ENCODE data around the gene ACOXL. TPM values are rescaled to one million over a fixed set of nuclear protein-coding genes. Genes with fewer than 3 reads are reported as not detected.

The ACOXL gene
- total RNA-seq, 2 donors from 2014 or later: 11.7 to 12.3 TPM

GRCh38 chr2:110724820-110725219 lies 7.6 kb upstream of the ACOXL start:
- no peaks in the 10 kb centered on the region for H3K36me3 Mint-ChIP-seq (ENCODE audit: low read depth)
- H3K9me3 Mint-ChIP-seq: no peaks in the 10 kb centered on the region
- no peak for DNase-seq
- H3K4me1 Mint-ChIP-seq: peaks cover 6% of the 10 kb centered on the region
- H3K27me3 ChIP-seq (ENCODE audit: control insufficient read depth, insufficient read depth, low read length, poor library complexity, severe bottlenecking): no peaks in the 10 kb centered on the region
- H3K4me3 Mint-ChIP-seq: no peak overlapping the region
- peaks cover 11% of the 10 kb centered on the region for H3K27me3 Mint-ChIP-seq (ENCODE audit: insufficient read depth)
- no peaks in the 10 kb centered on the region for H3K36me3 ChIP-seq (ENCODE audit: control insufficient read depth, insufficient read depth, low read length)
- TF ChIP-seq, protein P1, sequence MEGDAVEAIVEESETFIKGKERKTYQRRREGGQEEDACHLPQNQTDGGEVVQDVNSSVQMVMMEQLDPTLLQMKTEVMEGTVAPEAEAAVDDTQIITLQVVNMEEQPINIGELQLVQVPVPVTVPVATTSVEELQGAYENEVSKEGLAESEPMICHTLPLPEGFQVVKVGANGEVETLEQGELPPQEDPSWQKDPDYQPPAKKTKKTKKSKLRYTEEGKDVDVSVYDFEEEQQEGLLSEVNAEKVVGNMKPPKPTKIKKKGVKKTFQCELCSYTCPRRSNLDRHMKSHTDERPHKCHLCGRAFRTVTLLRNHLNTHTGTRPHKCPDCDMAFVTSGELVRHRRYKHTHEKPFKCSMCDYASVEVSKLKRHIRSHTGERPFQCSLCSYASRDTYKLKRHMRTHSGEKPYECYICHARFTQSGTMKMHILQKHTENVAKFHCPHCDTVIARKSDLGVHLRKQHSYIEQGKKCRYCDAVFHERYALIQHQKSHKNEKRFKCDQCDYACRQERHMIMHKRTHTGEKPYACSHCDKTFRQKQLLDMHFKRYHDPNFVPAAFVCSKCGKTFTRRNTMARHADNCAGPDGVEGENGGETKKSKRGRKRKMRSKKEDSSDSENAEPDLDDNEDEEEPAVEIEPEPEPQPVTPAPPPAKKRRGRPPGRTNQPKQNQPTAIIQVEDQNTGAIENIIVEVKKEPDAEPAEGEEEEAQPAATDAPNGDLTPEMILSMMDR (conservative IDR thresholded peaks at IDR 0.05): no peak
- H3K27ac ChIP-seq (ENCODE audit: low read depth, low read length): no peak overlapping the region
- H3K27ac Mint-ChIP-seq: no peak overlapping the region
- H3K9me3 ChIP-seq (ENCODE audit: control insufficient read depth, low read length): no peaks in the 10 kb centered on the region
- H3K4me3 ChIP-seq (ENCODE audit: low read length): no peak overlapping the region
- peaks cover 5% of the 10 kb centered on the region for H3K4me1 ChIP-seq (ENCODE audit: control insufficient read depth, insufficient read depth, low read length)
- WGBS, 2 experiments (ENCODE audit: insufficient coverage in 1 of 2, insufficient read length in 1 of 2): 88 to 93% methylated on average over 2 of the region's 2 CpGs
- H3K9ac ChIP-seq (ENCODE audit: extremely low read depth, low read length, poor library complexity, severe bottlenecking): no peak overlapping the region

GRCh38 chr2:110725370-110725769 lies 7.0 kb upstream of the ACOXL start:
- no peaks in the 10 kb centered on the region for H3K36me3 Mint-ChIP-seq (ENCODE audit: low read depth)
- H3K4me3 ChIP-seq (ENCODE audit: low read length): no peak overlapping the region
- H3K9me3 Mint-ChIP-seq: no peaks in the 10 kb centered on the region
- peaks cover 12% of the 10 kb centered on the region for H3K27me3 Mint-ChIP-seq (ENCODE audit: insufficient read depth)
- WGBS, 2 experiments (ENCODE audit: insufficient coverage in 1 of 2, insufficient read length in 1 of 2): 90 to 95% methylated on average over 7 to 9 of the region's 9 CpGs
- H3K9ac ChIP-seq (ENCODE audit: extremely low read depth, low read length, poor library complexity, severe bottlenecking): no peak overlapping the region
- no peaks in the 10 kb centered on the region for H3K9me3 ChIP-seq (ENCODE audit: control insufficient read depth, low read length)
- no peaks in the 10 kb centered on the region for H3K36me3 ChIP-seq (ENCODE audit: control insufficient read depth, insufficient read depth, low read length)
- peaks cover 5% of the 10 kb centered on the region for H3K4me1 ChIP-seq (ENCODE audit: control insufficient read depth, insufficient read depth, low read length)
- H3K27me3 ChIP-seq (ENCODE audit: control insufficient read depth, insufficient read depth, low read length, poor library complexity, severe bottlenecking): no peaks in the 10 kb centered on the region
- H3K4me3 Mint-ChIP-seq: no peak overlapping the region
- DNase-seq: no peak
- TF ChIP-seq, protein P1 (conservative IDR thresholded peaks at IDR 0.05): no peak
- peaks cover 6% of the 10 kb centered on the region for H3K4me1 Mint-ChIP-seq
- H3K27ac ChIP-seq (ENCODE audit: low read depth, low read length): no peak overlapping the region
- H3K27ac Mint-ChIP-seq: no peak overlapping the region

DNA sequence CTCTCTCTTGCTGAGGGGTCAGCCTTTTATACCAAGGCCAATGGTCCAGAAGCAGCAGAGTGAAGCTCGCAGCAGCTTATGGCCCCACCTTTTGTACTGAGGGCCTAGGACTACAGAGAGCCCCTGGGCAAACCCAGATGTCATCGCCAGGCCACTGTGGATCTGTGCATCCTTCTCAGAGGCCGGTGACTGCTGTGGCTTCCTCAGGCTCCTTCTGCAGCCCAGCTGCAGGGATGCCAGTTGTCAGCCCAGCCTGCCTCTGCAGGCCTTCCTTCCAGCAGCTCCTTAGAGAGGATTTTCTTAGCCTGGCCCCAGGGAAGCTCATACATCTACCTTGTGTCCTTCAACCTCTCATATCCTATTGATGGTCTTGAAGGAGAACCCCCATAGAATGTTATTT lies 6.5 kb upstream of the ACOXL start:
- Histone ChIP-seq H3K27me3 (ENCODE audit: control insufficient read depth, insufficient read depth, low read length, poor library complexity, severe bottlenecking) (peaks cover under 1% of the 10 kb centered on the region), H3K4me3 (ENCODE audit: low read length) (no peak overlapping the region), H3K9me3 (ENCODE audit: control insufficient read depth, low read length) (no peaks in the 10 kb centered on the region), H3K4me1 (ENCODE audit: control insufficient read depth, insufficient read depth, low read length) (peaks cover 5% of the 10 kb centered on the region), H3K27ac (ENCODE audit: low read depth, low read length) (no peak overlapping the region), H3K9ac (ENCODE audit: extremely low read depth, low read length, poor library complexity, severe bottlenecking) (no peak overlapping the region), H3K36me3 (ENCODE audit: control insufficient read depth, insufficient read depth, low read length) (no peaks in the 10 kb centered on the region)
- Mint-ChIP-seq H3K36me3 (ENCODE audit: low read depth) (no peaks in the 10 kb centered on the region), H3K4me3 (no peak overlapping the region), H3K27ac (no peak overlapping the region), H3K4me1 (peaks cover 6% of the 10 kb centered on the region), H3K27me3 (ENCODE audit: insufficient read depth) (peaks cover 17% of the 10 kb centered on the region), H3K9me3 (no peaks in the 10 kb centered on the region)
- TF ChIP-seq, protein P1 (conservative IDR thresholded peaks at IDR 0.05): no peak
- 94 to 100% methylated on average over 2 to 3 of the region's 3 CpGs for WGBS, 2 experiments (ENCODE audit: insufficient coverage in 1 of 2, insufficient read length in 1 of 2)
- no peak for DNase-seq
